CD4-positive, alpha-beta T cell treated with Interleukin-15 for 4 hours (primary cell): Measurements from ENCODE around the gene FHL1.
"Not testable (repeated sequence)": the region's sequence is repeated elsewhere in the genome, so short reads cannot be mapped to it uniquely, and the experiment has no call there.

ENCODE experiments used
- DNase-seq: peaks from one replicate; pipeline ENCODE4 v3.0.0-alpha.2; 2020; ENCODE audit warnings: low spot score

The FHL1 gene

GRCh38 chrX:136210243-136210642, 62.9 kb downstream of the FHL1 start:
- no peak for DNase-seq

- no peak for DNase-seq
These were observed 63.5 kb downstream of the FHL1 start for GRCh38 chrX:136210806-136211205.

- no peak for DNase-seq
These were observed 64.6 kb downstream of the FHL1 start for GRCh38 chrX:136211766-136212556.

GRCh38 chrX:136212557-136213111, 65.3 kb downstream of the FHL1 start:
- DNase-seq: no peak

GRCh38 chrX:136214551-136214950, 67.2 kb downstream of the FHL1 start:
- DNase-seq: no peak

GRCh38 chrX:136215559-136215958, 68.2 kb downstream of the FHL1 start:
- DNase-seq: no peak

GRCh38 chrX:136219893-136220292, 72.6 kb downstream of the FHL1 start:
- DNase-seq: no peak

GRCh38 chrX:136220540-136220939, 73.2 kb downstream of the FHL1 start:
- no peak for DNase-seq

- no peak for DNase-seq
These were observed 73.6 kb downstream of the FHL1 start for GRCh38 chrX:136220951-136221350.

- DNase-seq: no peak
These were observed 74.6 kb downstream of the FHL1 start for GRCh38 chrX:136221851-136222513.

GRCh38 chrX:136227074-136227473, 79.7 kb downstream of the FHL1 start:
- DNase-seq: no peak

GRCh38 chrX:136227948-136228838, 80.9 kb downstream of the FHL1 start:
- peak; percentile 47 for DNase-seq

- no peak for DNase-seq
These were observed 81.5 kb downstream of the FHL1 start for GRCh38 chrX:136228839-136229207.

GRCh38 chrX:136237074-136237473, 89.7 kb downstream of the FHL1 start:
- DNase-seq: peak; percentile 25

GRCh38 chrX:136237849-136238248, 90.5 kb downstream of the FHL1 start:
- DNase-seq: not testable (repeated sequence)

- DNase-seq: no peak
These were observed 98.9 kb downstream of the FHL1 start for GRCh38 chrX:136246201-136246600.

- no peak for DNase-seq
These were observed 103.1 kb downstream of the FHL1 start for GRCh38 chrX:136250191-136251040.

GRCh38 chrX:136251041-136251991, 104.0 kb downstream of the FHL1 start, which contains the start of gene MAP7D3:
Gene MAP7D3 (minus strand): TSS chrX:136251400. CDS start chrX:136251358, 42 bp downstream.
- DNase-seq: peak; percentile 63

- DNase-seq: no peak
These were observed 108.2 kb downstream of the FHL1 start for GRCh38 chrX:136255541-136255940.

- DNase-seq: no peak
These were observed 108.7 kb downstream of the FHL1 start for GRCh38 chrX:136256026-136256425.
